Brain pericyte (primary cell): Measurements from ENCODE around the gene LETM1.

ENCODE experiments used
- DNase-seq: peaks from one replicate; pipeline ENCODE4 v3.0.0-alpha.2; 2012; ENCODE audit warnings: low read depth, low spot score

Gene LETM1

GRCh38 chr4:1856071-1856942 is at the start of gene LETM1:
Gene LETM1 (minus strand): TSS chr4:1856156. CDS start chr4:1855950, 206 bp downstream.
- DNase-seq = peak; percentile 86

GRCh38 chr4:1904042-1904441 is 48.1 kb upstream of the LETM1 start:
- no peak for DNase-seq

GRCh38 chr4:1903035-1903434 is 47.1 kb upstream of the LETM1 start:
- no peak for DNase-seq

GRCh38 chr4:1902243-1902642 is 46.3 kb upstream of the LETM1 start:
- no peak for DNase-seq

- no peak for DNase-seq
Measured at GRCh38 chr4:1901127-1901526, 45.2 kb upstream of the LETM1 start.

GRCh38 chr4:1900624-1901023 is 44.7 kb upstream of the LETM1 start:
- no peak for DNase-seq

GRCh38 chr4:1900087-1900433 is 44.1 kb upstream of the LETM1 start:
- no peak for DNase-seq

- DNase-seq = no peak
Measured at GRCh38 chr4:1899149-1900086, 43.5 kb upstream of the LETM1 start.

- no peak for DNase-seq
Measured at GRCh38 chr4:1898681-1899080, 42.7 kb upstream of the LETM1 start.

- DNase-seq = no peak
Measured at GRCh38 chr4:1898007-1898406, 42.1 kb upstream of the LETM1 start.

GRCh38 chr4:1896658-1896991 is 40.7 kb upstream of the LETM1 start:
- no peak for DNase-seq

- no peak for DNase-seq
Measured at GRCh38 chr4:1895971-1896657, 40.2 kb upstream of the LETM1 start.

GRCh38 chr4:1890979-1891570 is 35.1 kb upstream of the LETM1 start:
- DNase-seq = no peak

GRCh38 chr4:1887052-1887451 is 31.1 kb upstream of the LETM1 start:
- DNase-seq = no peak

GRCh38 chr4:1885414-1885813 is 29.5 kb upstream of the LETM1 start:
- no peak for DNase-seq

- no peak for DNase-seq
Measured at GRCh38 chr4:1883583-1883982, 27.6 kb upstream of the LETM1 start.

GRCh38 chr4:1882850-1883271 is 26.9 kb upstream of the LETM1 start:
- DNase-seq = no peak

- DNase-seq = no peak
Measured at GRCh38 chr4:1880332-1880731, 24.4 kb upstream of the LETM1 start.

GRCh38 chr4:1879485-1879884 is 23.5 kb upstream of the LETM1 start:
- no peak for DNase-seq

- no peak for DNase-seq
Measured at GRCh38 chr4:1874201-1874600, 18.2 kb upstream of the LETM1 start.

- no peak for DNase-seq
Measured at GRCh38 chr4:1873776-1874175, 17.8 kb upstream of the LETM1 start.

GRCh38 chr4:1873291-1873690 is 17.3 kb upstream of the LETM1 start:
- DNase-seq = no peak
